Testis (tissue), 3 donors: ENCODE results near the gene CEP250. TPM values are rescaled to one million over a fixed set of nuclear protein-coding genes. Genes with fewer than 3 reads are reported as not detected.

Experiments
- DNase-seq: peaks from one replicate; pipeline ENCODE4 v3.0.0-alpha.2; 2019
- H3K27ac ChIP-seq, 2 donors: fragments of 200-600 bp; sonication (generic); one replicate each; pipeline ENCODE4 v1.5.1; 2019
- H3K27me3 ChIP-seq: fragments of 200-600 bp; sonication (generic); one replicate; pipeline ENCODE4 v1.5.1; 2019
- H3K36me3 ChIP-seq: fragments of 200-600 bp; sonication (generic); one replicate; pipeline ENCODE4 v1.5.1; 2017; ENCODE audit warnings: low read depth; ENCODE audit errors: missing control alignments
- H3K4me1 ChIP-seq: fragments of 200-600 bp; sonication (generic); one replicate; pipeline ENCODE4 v1.5.1; 2019
- H3K4me3 ChIP-seq, 2 donors: fragments of 200-600 bp; sonication (generic); one replicate each; pipeline ENCODE4 v1.5.1; 2017 to 2019
- H3K9me3 ChIP-seq: fragments of 200-600 bp; sonication (generic); one replicate; pipeline ENCODE4 v1.5.1; 2017
- POLR2A ChIP-seq: fragments of 450-650 bp; IDR thresholded peaks from one replicate; pipeline ENCODE4 v1.6.1; 2017; ENCODE audit warnings: antibody characterized with exemption, mild to moderate bottlenecking, moderate library complexity
- WGBS, 2 donors: methylation state at CpG; one replicate each; pipeline ENCODE4 v1.1.5; 2018; 5-methylcytosine and 5-hydroxymethylcytosine counted together
- intact Hi-C: fragments of 100-400 bp; cut with DNase I; formaldehyde crosslinking; loops from one replicate; pipeline ENCODE4 v1.15.1; 2023; ENCODE audit warnings: low total_unique reads
- polyA plus RNA-seq: library from polyadenylated mRNA; stranded (reverse); fragments of 350-450 nt; fragmentation: Illumina TruSeq; extraction: RNeasy Lipid Tissue Mini Kit (QIAGEN cat#74804); gene quantifications from one replicate; pipeline ENCODE4 v1.2.3, GENCODE V29; 2014; ENCODE audit warnings: low read depth, low replicate concordance; ENCODE audit not compliant: insufficient read depth
- total RNA-seq, 2 donors: library from RNA; depleted of rRNA; stranded (reverse); fragments of >200 nt; gene quantifications; one replicate each; pipeline ENCODE4 v1.2.3, GENCODE V29; 2016
- TF ChIP-seq, protein P1 (sequence below), 3 experiments: fragments of 450-650 bp in 2 of 3; fragments of 200-600 bp in 1 of 3; sonication (generic) in 1 of 3; IDR thresholded peaks; one replicate each; pipeline ENCODE4 v1.5.1; 2016 to 2019; ENCODE audit warnings: antibody characterized with exemption in 3 of 3, mild to moderate bottlenecking in 2 of 3, moderate library complexity in 1 of 3

Gene CEP250
- total and polyA plus RNA-seq, 3 donors from 2014 or later = 41.2 to 68.6 (median 54.5) TPM

- Histone ChIP-seq H3K36me3 (no peaks in the 10 kb centered on the region), H3K27me3 (no peaks in the 10 kb centered on the region), H3K9me3 (no peaks in the 10 kb centered on the region), H3K4me3 (no peak overlapping the region), H3K27ac (no peak overlapping the region), H3K4me1 (no peaks in the 10 kb centered on the region)
- TF ChIP-seq, protein P1, sequence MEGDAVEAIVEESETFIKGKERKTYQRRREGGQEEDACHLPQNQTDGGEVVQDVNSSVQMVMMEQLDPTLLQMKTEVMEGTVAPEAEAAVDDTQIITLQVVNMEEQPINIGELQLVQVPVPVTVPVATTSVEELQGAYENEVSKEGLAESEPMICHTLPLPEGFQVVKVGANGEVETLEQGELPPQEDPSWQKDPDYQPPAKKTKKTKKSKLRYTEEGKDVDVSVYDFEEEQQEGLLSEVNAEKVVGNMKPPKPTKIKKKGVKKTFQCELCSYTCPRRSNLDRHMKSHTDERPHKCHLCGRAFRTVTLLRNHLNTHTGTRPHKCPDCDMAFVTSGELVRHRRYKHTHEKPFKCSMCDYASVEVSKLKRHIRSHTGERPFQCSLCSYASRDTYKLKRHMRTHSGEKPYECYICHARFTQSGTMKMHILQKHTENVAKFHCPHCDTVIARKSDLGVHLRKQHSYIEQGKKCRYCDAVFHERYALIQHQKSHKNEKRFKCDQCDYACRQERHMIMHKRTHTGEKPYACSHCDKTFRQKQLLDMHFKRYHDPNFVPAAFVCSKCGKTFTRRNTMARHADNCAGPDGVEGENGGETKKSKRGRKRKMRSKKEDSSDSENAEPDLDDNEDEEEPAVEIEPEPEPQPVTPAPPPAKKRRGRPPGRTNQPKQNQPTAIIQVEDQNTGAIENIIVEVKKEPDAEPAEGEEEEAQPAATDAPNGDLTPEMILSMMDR (IDR thresholded peaks at IDR 0.05) = no peak
- TF ChIP-seq POLR2A = no peak
- DNase-seq = no peak
- 82 to 95% methylated on average over 2 of the region's 2 CpGs for WGBS, 2 donors
- intact Hi-C loops = no loop called here
Measured at GRCh38 chr20:35462351-35462750, 7.0 kb downstream of the CEP250 start.

DNA sequence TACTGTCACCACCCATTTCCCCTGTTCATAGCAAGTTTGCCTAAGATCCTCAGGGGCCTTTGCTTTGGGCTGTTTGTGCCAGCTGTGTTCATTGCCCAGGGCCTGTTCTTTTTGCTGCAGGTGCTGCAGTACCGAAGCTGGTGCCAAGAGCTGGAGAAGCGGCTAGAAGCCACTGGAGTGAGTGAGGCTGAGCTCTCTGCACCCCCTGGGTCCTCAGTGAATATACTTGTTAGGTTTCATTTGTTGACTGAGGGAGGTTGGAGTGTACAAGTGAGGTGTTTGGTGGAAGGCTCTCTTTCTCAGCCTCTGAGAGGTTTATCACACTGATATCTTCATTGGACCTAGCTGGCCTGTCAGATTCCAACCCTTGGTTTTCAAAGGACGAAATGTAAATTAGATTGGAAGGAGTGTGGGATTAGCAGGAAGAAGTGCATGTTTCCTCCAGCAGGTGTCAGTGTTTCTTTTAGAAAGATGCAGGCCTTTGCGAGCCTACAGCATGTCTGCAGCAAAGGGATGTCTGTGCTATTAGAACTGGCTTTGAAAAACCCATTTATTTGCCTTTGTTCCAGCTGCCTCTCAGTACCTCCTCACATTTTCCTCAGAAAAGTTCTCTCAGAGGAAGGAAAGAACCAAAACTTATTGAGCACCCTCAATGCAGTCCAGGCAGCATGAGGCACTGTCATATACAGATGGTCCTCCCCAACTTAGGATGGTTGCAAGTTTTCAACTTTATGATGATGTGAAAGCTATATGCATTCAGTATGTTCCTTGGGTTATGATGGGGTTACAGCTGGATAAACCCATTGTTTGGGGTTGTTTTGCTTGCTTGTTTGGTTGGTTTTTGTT is 8.3 kb downstream of the CEP250 start:
- H3K4me3 ChIP-seq = no peak overlapping the region
- peak; percentile 81 for DNase-seq
- H3K4me1 ChIP-seq = no peaks in the 10 kb centered on the region
- no peaks in the 10 kb centered on the region for H3K9me3 ChIP-seq
- H3K27me3 ChIP-seq = no peaks in the 10 kb centered on the region
- H3K27ac ChIP-seq = no peak overlapping the region
- no peaks in the 10 kb centered on the region for H3K36me3 ChIP-seq
- intact Hi-C loops = no loop called here
- TF ChIP-seq POLR2A = no peak
- TF ChIP-seq, protein P1 (IDR thresholded peaks at IDR 0.05) = peak in 2 of 3 experiments; percentile 77 to 79
- WGBS, 2 donors = 44 to 48% methylated on average over 4 of the region's 4 CpGs

GRCh38 chr20:35465976-35466375 is 10.6 kb downstream of the CEP250 start:
- H3K4me1 ChIP-seq = no peaks in the 10 kb centered on the region
- H3K27ac ChIP-seq = no peak overlapping the region
- H3K36me3 ChIP-seq = no peaks in the 10 kb centered on the region
- no peaks in the 10 kb centered on the region for H3K9me3 ChIP-seq
- no peak overlapping the region for H3K4me3 ChIP-seq
- no peaks in the 10 kb centered on the region for H3K27me3 ChIP-seq
- TF ChIP-seq POLR2A = no peak
- TF ChIP-seq, protein P1 (IDR thresholded peaks at IDR 0.05) = no peak
- intact Hi-C loops = no loop called here
- 83 to 86% methylated on average over 6 of the region's 6 CpGs for WGBS, 2 donors
- DNase-seq = no peak

DNA sequence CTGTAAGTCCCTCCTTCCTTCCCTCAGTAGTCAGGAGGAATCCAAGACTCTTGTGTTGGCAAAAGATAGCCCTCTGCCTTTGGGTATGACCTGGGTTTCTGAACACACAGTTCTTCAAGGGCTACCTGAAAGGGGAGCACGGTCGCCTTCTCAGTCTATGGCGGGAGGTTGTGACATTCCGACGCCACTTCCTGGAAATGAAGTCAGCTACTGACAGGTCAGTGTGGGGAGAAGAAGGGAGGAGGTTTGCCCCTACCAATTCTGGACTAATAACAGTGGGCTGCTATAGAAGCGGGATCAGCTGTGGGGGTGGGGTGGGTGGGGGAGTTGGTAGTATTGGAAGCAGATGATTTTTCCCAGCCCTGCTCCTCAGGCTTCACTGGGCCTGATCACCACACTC is 11.5 kb downstream of the CEP250 start:
- DNase-seq = no peak
- no peak for TF ChIP-seq POLR2A
- TF ChIP-seq, protein P1 (IDR thresholded peaks at IDR 0.05) = no peak
- Histone ChIP-seq H3K4me1 (no peaks in the 10 kb centered on the region), H3K27me3 (no peaks in the 10 kb centered on the region), H3K27ac (no peak overlapping the region), H3K4me3 (no peak overlapping the region), H3K36me3 (no peaks in the 10 kb centered on the region), H3K9me3 (no peaks in the 10 kb centered on the region)
- WGBS, 2 donors = 88 to 92% methylated on average over 6 of the region's 6 CpGs
- intact Hi-C loops = no loop called here
